NCI-H2196 (cell line): ENCODE measurements around the gene ABCA12.

ENCODE experiments used
- DNase-seq: peaks from one replicate; lab custom pipeline; 2025; ENCODE audit not compliant: unreplicated experiment; lab: John Stamatoyannopoulos, UW

The ABCA12 gene

DNA sequence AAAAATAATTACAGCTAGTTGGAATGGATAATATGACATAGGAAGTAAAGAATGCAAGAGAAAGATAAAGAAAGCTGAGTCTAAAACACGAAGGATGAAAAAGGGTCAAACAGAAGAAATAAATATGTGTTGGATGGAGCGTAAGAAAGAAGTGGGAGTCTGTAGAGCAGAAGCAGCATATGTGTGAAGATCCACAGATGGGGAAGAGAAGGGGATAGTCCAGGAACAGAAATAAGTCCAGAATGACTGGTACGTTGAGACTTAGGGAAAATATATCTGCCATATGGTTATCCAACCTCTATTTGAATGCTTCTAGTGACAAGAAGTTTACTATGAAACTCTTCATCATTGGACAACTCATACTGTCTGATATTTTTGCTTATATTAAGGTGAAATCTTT lies 18.0 kb downstream of the ABCA12 start:
- no peak for DNase-seq

- DNase-seq, result no peak
These were observed 18.6 kb downstream of the ABCA12 start for GRCh38 chr2:215119847-215120246.

DNA sequence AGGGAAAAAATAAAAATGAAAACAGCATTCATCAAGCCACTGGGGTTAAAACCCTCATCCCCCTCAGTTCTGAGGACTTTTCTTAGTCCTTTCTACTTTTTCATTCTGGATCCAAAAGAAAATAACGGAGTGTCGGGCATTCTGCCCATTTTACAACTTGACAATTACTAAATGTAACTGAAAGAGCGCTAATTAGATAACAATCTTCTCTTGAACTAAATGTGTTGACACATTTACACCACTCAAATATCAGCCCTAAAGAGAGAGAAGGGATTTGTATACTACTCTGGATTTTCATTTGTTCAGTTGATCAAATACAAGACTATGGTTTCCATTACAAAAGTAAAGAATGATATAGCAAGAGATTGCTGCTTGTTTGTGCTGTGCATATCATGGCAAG lies 27.5 kb downstream of the ABCA12 start:
- DNase-seq, result no peak

DNA sequence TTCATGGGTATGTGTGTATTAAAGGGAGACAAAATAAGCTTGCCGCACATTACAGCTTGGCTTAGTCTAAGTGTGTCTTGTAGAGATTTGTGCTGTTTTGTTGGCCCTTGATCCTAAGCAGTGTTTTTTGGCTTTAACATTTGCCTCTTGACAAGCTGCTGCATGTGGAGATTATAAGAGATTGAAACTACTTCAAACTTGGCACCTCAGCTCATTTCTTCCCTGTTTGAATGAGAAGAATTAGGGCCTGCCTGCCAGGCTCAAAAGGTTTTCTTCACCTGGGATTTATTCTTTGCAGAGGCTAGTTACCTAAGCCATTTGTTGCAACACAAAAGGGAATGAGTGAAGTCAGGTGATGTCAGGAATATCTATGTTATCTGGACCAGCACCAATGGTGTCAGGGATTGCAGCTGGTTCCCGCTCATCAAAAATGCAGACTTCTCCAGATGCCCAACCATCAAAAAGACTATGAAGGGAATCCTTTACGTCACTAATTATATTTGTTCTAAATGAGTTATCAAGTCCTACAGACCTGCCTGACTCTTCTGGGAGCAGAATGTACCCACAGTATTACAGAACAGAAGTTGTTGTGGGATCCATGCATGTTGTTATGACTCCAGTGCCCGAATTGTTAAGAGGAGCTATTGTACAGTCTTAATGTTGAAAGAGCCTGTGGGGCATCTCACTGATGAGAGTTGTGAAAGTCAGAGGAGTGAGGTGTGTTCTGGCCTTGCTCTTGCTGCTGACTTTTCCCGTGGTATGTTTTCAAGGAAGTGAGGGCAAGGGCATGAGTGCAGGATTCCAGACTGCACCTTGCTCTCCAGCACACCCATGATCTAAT lies 31.0 kb downstream of the ABCA12 start:
- no peak for DNase-seq

DNA sequence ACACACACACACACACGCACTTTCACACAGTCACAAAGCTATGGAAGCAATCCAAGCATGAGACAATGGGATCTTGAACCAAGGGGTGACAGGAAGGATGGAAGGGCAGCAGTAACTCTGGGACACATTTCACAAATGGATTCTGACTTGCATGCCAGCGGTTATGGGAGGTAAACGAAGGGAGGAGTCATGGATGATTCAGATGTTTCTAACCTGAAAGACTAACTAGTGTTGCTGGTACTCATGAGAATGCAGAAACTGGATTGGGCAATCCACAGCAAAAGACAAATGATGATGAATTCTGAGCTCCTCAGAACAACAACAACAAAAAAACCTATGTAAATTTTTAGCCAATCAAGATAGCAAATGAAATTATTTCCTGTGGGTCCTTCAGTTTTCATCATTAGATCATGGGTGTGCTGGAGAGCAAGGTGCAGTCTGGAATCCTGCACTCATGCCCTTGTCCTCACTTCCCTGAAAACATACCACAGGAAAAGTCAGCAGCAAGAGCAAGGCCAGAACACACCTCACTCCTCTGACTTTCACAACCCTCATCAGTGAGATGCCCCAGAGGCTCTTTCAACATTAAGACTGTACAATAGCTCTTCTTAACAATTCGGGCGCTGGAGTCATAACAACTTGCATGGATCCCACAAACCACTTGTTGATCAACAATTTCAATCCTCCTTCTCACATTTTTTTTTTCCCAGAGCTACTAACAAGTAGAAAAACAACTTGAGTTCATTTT lies 32.6 kb downstream of the ABCA12 start:
- no peak for DNase-seq

DNA sequence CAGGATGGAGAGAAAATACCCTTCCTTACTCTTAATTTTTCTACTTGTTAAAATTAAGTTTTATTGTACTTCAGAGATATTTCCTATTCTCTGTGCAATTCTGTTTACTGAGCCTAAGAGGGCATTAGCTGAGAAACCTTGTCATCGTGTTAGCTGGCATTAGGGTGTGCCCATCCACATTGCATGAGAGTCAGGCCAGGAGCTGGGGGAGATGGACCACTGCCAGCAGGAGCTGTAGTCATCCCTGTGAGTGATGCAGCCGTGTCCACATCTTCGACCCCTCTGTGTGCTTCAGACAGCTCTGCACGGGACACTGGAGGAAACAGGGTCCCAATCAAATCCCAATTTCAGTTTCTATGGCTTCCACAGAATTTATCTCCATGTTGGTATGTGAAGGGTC lies 34.2 kb downstream of the ABCA12 start:
- DNase-seq, result no peak

- no peak for DNase-seq
These were observed 39.6 kb downstream of the ABCA12 start for GRCh38 chr2:215098875-215099274.

DNA sequence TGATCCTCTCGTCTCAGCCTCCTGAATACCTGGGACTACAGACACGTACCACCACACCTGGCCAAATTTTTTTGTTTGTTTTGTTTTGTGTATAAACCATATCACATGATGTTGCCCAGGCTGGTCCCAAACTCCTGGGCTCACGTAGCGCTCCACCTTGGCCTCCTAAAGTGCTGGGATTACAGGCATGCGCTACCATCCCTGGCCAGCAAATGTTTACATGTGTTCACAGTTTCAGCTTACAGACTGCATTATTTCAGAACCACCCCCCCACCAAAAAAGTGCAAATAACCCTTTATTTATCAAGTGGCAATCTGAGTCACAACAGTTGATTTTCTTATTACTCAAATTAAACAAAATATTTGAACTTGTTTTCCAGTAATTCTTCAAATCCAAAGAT lies 54.3 kb downstream of the ABCA12 start:
- DNase-seq, result no peak

- no peak for DNase-seq
These were observed 55.3 kb downstream of the ABCA12 start for GRCh38 chr2:215083146-215083545.

- DNase-seq, result no peak
These were observed 56.0 kb downstream of the ABCA12 start for GRCh38 chr2:215082446-215082845.

GRCh38 chr2:215080545-215080944 lies 57.9 kb downstream of the ABCA12 start:
- DNase-seq, result no peak

DNA sequence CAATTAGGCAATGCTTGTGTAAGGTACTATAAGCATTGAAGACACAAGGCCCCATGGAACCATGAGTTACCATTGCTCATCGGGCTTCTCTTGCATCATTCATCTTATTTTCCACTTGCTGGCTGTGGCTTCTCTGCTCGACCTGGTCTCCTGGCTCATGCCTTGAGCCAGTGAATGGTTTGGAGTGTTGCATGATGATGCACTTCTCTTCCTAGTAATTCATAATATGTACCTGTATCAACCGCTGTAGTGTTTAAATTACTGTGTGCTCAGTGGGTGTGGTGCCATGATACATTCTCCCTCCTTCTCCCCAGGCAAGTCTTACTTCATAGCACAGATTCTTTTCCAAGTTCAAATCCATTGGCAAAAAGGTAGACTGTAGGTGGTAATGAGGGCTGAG lies 66.8 kb downstream of the ABCA12 start:
- DNase-seq, result no peak

- no peak for DNase-seq
These were observed 70.0 kb downstream of the ABCA12 start for GRCh38 chr2:215068399-215068798.

- DNase-seq, result no peak
These were observed 72.3 kb downstream of the ABCA12 start for GRCh38 chr2:215066124-215066523.

GRCh38 chr2:215063526-215063925 lies 74.9 kb downstream of the ABCA12 start:
- DNase-seq, result no peak

DNA sequence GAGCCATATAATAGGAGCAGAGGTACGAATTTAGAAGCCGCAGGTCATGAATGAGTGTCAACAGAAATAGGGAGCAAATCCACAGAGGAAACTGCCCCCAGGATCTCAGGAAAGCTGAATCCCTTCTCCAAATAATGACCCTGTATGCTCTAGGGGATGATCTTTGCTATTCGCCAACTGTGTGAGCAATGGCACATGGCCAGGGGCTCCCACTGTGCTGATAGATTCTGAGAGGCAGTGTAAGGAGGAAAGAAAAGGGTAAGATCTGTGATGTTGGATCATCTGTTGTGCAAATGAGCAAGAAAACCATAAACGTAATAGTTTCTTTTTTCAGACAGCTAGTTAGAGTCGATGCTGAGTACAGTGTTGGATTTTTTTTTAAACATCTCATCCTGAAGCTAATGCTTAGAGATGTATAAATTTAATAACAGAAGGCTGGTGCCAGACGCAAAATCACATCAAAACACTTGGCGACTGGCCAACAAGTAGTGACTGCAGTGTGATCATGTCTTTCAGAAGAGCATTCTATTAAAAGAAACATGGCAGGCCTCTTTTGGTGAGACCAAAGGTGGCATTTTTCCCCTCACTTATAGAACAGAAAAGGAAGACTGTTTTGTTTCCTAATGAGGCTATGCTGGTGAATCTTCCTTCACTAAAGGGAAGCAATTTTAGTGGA lies 77.4 kb downstream of the ABCA12 start:
- DNase-seq, result peak; percentile 14

DNA sequence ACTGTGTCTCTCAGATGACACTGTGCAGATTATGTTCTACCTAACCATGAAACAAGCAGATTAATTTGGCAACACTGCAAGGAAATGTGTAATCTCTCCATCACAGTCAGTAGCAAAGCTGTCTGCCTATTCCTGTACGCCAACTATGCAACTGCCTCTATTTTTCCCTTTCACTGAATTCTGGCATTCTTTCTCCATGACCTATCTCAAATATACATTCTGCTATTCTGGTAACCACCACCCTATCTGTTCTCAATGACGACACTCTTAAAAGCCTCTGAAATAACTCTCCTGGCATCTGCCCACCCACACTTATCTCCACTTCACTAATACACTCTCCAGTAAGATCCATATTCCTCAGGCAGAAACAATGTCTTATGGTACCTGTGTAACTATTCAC lies 78.7 kb downstream of the ABCA12 start:
- DNase-seq, result no peak

- no peak for DNase-seq
These were observed 82.5 kb downstream of the ABCA12 start for GRCh38 chr2:215055891-215056290.

DNA sequence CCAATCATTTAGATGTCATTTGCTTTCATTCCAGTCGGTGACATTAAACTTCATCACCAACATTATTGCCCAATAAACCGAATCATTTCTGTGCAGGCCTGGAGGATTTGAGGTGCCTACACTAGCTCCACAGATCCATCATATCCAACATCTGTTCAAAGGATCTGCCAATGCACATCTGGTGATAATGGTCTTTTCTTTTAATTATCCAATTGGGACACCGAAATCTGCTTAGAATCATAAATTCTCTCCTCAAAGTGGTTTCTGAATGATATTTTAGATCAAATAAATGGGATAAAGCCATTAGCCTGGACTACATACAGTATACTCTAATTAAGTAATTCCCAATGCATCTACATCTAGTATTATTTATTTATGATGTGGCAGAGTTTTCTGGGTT lies 85.6 kb downstream of the ABCA12 start:
- no peak for DNase-seq

DNA sequence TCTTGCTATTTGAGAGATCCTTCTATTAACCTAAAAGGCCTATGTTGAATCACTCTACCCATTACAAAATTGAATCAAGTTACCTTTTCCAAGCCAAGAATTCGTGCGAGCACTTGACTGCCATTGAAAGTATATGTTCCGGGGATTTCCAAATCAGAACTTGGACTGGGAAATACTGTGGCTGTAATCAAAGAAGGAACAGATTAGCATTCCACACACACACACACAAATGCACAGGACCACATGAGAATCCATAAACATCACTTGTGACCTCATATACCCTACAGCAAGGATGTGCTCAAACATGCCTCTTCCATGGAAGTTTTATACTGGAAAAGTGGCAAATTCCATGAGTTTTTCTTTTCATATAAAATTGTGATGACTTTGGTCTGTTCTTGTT lies 86.0 kb downstream of the ABCA12 start:
- no peak for DNase-seq

DNA sequence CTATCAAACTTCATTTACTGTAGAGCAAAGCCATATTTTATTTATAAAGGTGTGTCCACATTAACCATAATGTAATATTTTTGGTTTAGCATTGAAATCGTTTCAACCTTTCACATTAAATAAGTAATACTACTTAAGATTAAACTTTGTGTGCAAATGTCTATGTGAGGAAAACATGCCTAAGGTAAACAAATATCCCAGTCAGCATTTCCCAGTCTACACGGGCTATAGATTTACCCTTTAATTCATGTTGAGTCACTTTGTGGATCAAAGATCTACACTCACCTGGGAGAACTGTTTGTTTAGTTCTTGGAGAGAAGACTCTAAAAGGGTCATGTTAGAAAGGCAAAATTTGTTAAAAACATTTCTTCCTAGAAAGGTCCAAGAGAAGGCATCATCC lies 89.1 kb downstream of the ABCA12 start:
- no peak for DNase-seq

DNA sequence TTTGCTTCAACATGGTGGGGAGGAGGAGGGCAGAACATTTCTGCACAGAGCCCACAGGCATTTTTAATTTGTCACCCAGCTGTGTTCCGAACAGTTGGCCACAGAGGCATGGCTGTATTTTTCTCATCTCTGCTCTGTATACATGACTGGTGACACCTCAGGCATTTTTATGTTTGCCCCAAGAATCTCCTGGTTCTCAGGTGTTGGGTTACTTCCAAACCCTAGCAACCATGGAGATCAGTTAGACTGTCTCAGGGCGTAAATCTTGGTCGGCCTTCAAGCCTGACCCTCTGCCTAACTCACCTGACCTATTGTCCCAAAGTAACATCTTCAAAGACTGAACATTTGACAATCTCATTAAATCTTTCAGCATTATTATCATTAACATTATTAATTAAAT lies 100.0 kb downstream of the ABCA12 start:
- no peak for DNase-seq
